Left lung (tissue), 10 donors: ENCODE measurements around the gene RBM39. TPM values are rescaled to one million over a fixed set of nuclear protein-coding genes. Genes with fewer than 3 reads are reported as not detected.
"Not testable (repeated sequence)": the region's sequence is repeated elsewhere in the genome, so short reads cannot be mapped to it uniquely, and the experiment has no call there.

Source experiments
- ATAC-seq: fragments of 200-7000 bp; cut with Tn5 transposase; one replicate; pipeline ENCODE4 v1.9.1; 2020; ENCODE audit warnings: moderate library complexity
- DNase-seq, 4 donors: peaks; one replicate each; pipeline ENCODE4 v3.0.0-alpha.2; 2013 to 2020
- H3K27ac ChIP-seq, 2 donors: fragments of 200-600 bp; sonication (generic) in 1 of 2; one replicate each; pipeline versions ENCODE4 v1.5.0 to v1.8.0; 2020 to 2021
- H3K27me3 ChIP-seq, 2 donors: fragments of 200-600 bp; sonication (generic) in 1 of 2; one replicate each; pipeline versions ENCODE4 v1.5.0 to v1.8.0; 2020 to 2021
- H3K36me3 ChIP-seq, 2 donors: fragments of 200-600 bp; sonication (generic) in 1 of 2; one replicate each; pipeline versions ENCODE4 v1.5.0 to v1.8.0; 2020 to 2021
- H3K4me1 ChIP-seq, 2 donors: fragments of 200-600 bp; one replicate each; pipeline ENCODE4 v1.8.0; 2021
- H3K4me3 ChIP-seq, 2 donors: fragments of 200-600 bp; sonication (generic) in 1 of 2; one replicate each; pipeline versions ENCODE4 v1.5.0 to v1.8.0; 2020 to 2021; ENCODE audit warnings: mild to moderate bottlenecking in 1 of 2
- H3K9me3 ChIP-seq, 2 donors: fragments of 200-600 bp; sonication (generic) in 1 of 2; one replicate each; pipeline versions ENCODE4 v1.5.0 to v1.8.0; 2020 to 2021
- intact Hi-C, 2 donors: fragments of 100-400 bp; cut with DNase I; formaldehyde crosslinking; loops; one replicate each; pipeline versions ENCODE4 v1.11.2 to v1.14.2; 2022
- polyA plus RNA-seq, 6 donors: library from polyadenylated mRNA; unstranded; fragments of 120-200 nt; gene quantifications; one replicate each; pipeline ENCODE4 v1.2.1, GENCODE V29; 2013; ENCODE audit not compliant: insufficient read length in 6 of 6
- total RNA-seq, 2 donors: library from RNA; stranded (reverse); fragmentation: NEBNext Ultra II Directional; extraction: Animal tissue kit (Norgen Biotek cat#: 25700); gene quantifications; one replicate each; pipeline ENCODE4 v1.2.1, GENCODE V29; 2021
- TF ChIP-seq, protein P1 (sequence below), 2 donors: fragments of 200-600 bp; sonication (generic) in 1 of 2; IDR thresholded peaks; one replicate each; pipeline versions ENCODE4 v1.5.0 to v1.8.0; 2021; ENCODE audit warnings: antibody characterized with exemption in 2 of 2
- donor health status: DM: no; HTN: yes; CAD: no.
- donor health status: DM: no; HTN: no; CAD: no.

RBM39 gene
- total and polyA plus RNA-seq, 8 donors: 242 to 744 (median 685) TPM

DNA sequence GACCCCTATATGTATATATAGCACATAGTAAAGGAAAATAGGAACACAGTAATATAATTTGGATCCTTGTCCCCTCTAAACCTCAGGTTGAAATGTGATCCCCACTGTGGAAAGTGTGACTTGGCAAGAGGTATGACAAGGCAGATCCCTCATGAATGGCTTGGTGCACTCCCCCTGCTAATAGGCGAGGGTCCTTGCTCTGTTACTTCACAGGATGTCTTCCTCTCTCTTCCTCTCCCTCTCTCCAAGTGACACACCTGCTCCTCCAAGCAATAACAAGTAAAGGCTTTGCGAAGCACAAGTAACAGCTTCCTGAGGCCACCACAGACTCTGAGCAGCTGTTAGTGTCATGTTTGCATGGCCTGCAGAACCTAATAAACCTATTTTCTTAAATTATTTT lies 26.4 kb downstream of the RBM39 start:
- Histone ChIP-seq H3K4me1 (peaks cover 0 to 13% of the 10 kb centered on the region in 2 donors), H3K36me3 (peaks cover under 1 to 100% of the 10 kb centered on the region in 2 donors), H3K27ac (no peak overlapping the region), H3K4me3 (no peak overlapping the region), H3K27me3 (no peaks in the 10 kb centered on the region), H3K9me3 (no peaks in the 10 kb centered on the region)
- ATAC-seq: no peak
- no peak for DNase-seq
- TF ChIP-seq, protein P1, sequence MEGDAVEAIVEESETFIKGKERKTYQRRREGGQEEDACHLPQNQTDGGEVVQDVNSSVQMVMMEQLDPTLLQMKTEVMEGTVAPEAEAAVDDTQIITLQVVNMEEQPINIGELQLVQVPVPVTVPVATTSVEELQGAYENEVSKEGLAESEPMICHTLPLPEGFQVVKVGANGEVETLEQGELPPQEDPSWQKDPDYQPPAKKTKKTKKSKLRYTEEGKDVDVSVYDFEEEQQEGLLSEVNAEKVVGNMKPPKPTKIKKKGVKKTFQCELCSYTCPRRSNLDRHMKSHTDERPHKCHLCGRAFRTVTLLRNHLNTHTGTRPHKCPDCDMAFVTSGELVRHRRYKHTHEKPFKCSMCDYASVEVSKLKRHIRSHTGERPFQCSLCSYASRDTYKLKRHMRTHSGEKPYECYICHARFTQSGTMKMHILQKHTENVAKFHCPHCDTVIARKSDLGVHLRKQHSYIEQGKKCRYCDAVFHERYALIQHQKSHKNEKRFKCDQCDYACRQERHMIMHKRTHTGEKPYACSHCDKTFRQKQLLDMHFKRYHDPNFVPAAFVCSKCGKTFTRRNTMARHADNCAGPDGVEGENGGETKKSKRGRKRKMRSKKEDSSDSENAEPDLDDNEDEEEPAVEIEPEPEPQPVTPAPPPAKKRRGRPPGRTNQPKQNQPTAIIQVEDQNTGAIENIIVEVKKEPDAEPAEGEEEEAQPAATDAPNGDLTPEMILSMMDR (IDR thresholded peaks at IDR 0.05): no peak
- intact Hi-C loops: no loop called here

DNA sequence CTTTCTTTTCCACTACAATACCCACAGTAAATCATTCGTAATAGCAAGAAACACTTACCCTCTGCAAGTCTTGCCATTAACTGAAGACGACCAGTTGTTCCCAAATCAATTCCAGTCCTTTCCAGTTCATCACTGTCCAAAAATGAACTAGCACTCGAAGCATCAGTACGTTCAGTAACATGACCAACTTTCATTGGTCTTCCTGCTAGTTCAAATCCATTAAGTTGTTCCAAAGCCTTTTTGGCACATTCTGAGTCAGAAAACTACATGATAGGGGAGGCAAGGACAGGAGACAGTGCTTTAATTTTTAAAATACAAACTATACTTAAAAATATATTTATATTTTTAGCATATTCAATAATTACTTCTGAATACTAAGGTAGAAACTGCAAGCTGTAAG lies 27.9 kb downstream of the RBM39 start:
- intact Hi-C loops: no loop called here
- Histone ChIP-seq H3K9me3 (no peaks in the 10 kb centered on the region), H3K36me3 (peaks cover 0 to 100% of the 10 kb centered on the region in 2 donors), H3K4me3 (no peak overlapping the region), H3K27me3 (no peaks in the 10 kb centered on the region), H3K4me1 (peaks cover 0 to 24% of the 10 kb centered on the region in 2 donors), H3K27ac (no peak overlapping the region)
- DNase-seq (no peak), ATAC-seq (no peak)
- TF ChIP-seq, protein P1 (IDR thresholded peaks at IDR 0.05): no peak

DNA sequence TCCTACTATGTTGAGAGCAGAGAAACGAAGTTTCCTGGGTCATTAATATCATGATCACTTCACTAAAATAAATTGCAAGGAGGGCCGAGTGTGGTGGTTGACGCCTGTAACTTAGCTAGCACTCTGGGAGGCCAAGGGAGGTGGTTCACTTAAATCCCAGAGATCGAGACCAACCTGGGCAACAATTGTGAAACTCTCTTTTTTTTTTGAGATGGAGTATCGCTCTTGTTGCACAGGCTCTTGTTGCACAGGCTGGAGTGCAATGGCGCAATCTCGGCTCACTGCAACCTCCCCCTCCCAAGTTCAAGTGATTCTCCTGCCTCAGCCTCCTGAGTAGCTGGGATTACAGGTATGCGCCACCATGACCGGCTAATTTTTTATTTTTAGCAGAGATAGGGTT lies 28.9 kb downstream of the RBM39 start:
- H3K27me3 ChIP-seq, H3K27ac ChIP-seq, intact Hi-C loops, H3K4me3 ChIP-seq, ATAC-seq, H3K9me3 ChIP-seq, DNase-seq: not testable (repeated sequence)
- Histone ChIP-seq H3K4me1 (peaks cover 0 to 24% of the 10 kb centered on the region in 2 donors), H3K36me3 (peaks cover 0 to 100% of the 10 kb centered on the region in 2 donors)

DNA sequence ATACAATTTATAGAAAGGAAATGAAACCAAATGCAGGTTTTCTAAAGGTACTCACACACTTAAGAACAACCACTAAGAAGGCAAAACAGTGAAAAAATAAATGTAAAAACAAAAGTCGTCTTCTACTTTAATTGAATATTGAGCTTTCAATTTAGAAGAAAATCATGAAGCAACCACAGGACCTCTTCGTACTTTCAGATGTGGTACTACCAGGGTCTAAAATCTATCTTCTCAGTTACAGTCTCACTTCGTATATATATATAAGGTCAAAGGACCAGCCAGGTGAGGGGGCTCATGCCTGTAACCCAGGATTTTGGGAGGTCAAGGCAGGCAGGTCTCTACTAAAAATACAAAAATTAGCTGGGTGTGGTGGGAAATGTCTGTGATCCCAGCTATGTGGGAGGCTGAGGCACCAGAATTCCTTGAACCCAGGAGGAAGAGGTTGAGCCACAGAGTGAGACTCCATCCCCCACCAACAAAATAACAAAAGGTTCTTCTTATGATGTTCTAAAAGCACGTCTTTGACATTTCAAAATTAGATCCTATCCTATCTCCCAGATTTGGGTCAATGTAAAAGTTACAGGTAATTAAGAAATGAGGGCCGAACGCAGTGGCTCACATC lies 30.4 kb downstream of the RBM39 start:
- Histone ChIP-seq H3K9me3 (no peaks in the 10 kb centered on the region), H3K4me3 (no peak overlapping the region), H3K27ac (no peak overlapping the region), H3K4me1 (peaks cover 0 to 24% of the 10 kb centered on the region in 2 donors), H3K36me3 (peaks cover 0 to 100% of the 10 kb centered on the region in 2 donors), H3K27me3 (no peaks in the 10 kb centered on the region)
- ATAC-seq: no peak
- intact Hi-C loops: no loop called here
- no peak for DNase-seq
- TF ChIP-seq, protein P1 (IDR thresholded peaks at IDR 0.05): no peak

DNA sequence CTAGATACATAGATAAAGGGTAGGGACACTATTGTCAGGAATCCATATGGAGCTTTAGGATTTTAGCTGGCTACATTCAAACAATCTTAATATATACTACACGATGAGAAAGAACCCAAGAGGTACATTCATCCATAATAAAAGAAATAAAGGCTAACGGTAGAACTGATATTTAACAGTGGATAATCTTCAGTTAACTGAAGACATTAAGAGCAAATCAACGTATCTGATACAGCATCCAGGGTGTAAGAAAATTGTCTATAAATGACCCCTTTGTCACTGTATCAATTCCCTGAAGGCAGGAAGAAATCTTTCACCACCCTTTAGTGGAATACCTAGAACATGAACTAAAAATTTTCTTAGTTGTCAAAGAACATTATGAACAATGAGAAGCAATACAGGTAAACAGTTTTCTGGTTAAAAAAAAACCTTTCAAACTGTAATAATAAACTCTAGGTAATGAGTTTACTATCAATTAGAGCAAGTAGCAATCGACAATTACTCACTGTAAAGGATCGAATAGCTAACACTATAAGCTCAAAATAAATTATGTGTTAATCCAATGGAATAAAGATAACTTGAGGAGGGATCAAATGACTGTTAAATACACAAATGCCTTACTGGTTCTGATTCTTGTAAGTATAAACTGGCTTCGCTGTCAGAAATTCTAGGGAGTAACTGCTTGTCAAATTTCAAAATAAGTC lies 31.0 kb downstream of the RBM39 start:
- intact Hi-C loops: no loop called here
- H3K9me3 ChIP-seq: no peaks in the 10 kb centered on the region
- H3K36me3 ChIP-seq: peaks cover 0 to 100% of the 10 kb centered on the region in 2 donors
- ATAC-seq: no peak
- H3K4me1 ChIP-seq: peaks cover 0 to 24% of the 10 kb centered on the region in 2 donors
- no peaks in the 10 kb centered on the region for H3K27me3 ChIP-seq
- DNase-seq: no peak
- TF ChIP-seq, protein P1 (IDR thresholded peaks at IDR 0.05): no peak
- no peak overlapping the region for H3K27ac ChIP-seq
- no peak overlapping the region for H3K4me3 ChIP-seq
